NCI-H2196 treated with DMSO at 0.1 percent for 48 hours (cell line): ENCODE results near the gene S100A7A.
A peak's percentile ranks its signal among the peaks of the same experiment; 100 is the strongest.

Experiments
- DNase-seq: peaks from one replicate; lab custom pipeline; 2025; ENCODE audit not compliant: unreplicated experiment; lab: John Stamatoyannopoulos, UW

The S100A7A gene

DNA sequence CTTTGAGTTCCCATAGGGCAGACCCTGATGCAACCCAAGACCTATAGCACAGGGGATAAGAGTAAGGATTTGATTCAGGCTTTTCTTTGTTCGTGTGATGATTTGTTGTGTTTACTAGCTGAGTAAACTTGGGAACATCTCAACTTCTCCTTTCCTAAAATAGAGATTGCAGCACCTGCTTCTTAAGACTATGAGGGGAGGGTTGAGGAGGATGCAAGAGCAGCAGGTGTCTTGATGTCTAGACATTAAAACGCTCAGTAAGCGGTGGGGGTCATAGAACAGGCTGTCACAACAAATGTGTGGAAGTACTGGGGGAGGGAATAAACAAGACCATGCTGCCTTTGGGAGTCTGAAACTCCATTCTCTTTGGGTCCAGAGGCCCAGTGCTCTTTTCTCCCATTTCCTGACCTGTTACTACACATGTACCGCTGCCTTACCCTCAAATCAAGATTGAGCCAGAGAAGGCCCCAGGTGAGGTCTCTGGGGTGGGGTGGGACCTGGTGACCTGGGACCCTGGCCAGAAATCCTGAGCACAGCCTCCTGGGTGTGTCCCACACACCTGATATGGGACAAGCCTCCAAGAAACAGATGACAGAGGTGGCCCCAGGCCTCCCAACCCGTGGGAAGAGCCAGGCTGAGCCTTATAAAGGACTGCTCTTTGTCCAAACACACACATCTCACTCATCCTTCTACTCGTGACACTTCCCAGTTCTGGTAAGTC is at the start of gene S100A7A:
Gene S100A7A (plus strand): TSS at position 671 of the 721 bp plus-strand sequence. CDS start 1,563 bp downstream, outside the sequence.
- DNase-seq = no peak

- no peak for DNase-seq
Measured at GRCh38 chr1:153367090-153367489, 49.2 kb upstream of the S100A7A start.

GRCh38 chr1:153368495-153368894 is 47.8 kb upstream of the S100A7A start:
- DNase-seq = no peak

DNA sequence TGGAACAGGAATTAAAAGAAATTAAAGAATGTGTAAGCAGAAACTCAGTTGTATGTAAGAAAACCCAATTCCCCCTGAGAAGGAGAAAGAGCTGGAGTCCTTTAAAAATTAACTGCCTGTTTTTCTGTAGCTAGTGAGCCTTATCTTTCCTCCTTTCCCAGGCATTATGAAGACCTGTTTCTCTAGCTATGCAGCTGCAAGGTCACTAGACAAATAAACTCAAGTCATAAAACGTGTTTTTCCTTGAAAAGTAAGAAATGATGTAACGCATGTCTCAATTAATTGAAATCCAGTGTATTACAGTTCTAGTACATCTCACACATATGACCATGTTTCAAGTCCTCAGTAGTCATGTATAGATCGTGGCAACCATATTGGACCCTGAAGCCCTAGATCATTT is 46.2 kb upstream of the S100A7A start:
- no peak for DNase-seq

GRCh38 chr1:153371231-153371630 is 45.1 kb upstream of the S100A7A start:
- DNase-seq = no peak

DNA sequence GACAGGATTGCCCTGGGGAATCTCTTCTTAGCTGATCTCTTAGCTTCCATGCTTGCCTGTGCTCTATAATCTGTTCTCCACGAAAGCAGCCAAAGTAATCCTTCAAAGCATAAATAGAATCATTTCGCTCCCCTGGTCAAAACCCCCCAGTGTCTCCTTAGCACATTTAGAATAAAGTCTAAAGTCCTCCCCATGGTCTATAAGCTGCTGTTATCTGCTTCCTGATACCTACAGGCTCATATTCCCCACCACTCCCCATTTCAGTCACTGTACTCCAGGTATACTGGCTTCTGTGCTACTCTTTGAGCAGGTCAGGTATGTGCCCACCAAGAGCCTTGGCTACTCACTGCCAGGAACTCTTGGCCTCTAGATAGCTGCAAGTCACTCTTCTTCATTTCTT is 43.7 kb upstream of the S100A7A start:
- no peak for DNase-seq

DNA sequence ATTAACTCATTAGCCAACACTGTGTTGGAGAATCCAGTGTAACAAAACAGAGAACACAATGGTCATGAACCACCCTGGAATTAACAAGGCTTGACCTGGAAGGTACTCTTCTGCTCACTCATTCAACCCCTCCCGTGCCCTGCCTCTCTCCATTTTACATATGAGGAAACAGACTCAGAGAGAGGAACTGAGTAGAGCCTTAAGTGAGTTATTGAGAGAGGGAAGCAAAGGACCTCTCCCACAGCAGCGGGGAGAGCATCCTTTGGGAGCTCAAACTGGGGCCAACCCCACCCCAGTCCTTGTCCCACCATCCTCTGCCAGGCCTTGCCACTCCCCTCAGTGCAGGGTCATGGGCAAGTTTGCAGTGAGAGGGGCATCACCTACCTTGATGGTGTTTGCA is 42.2 kb upstream of the S100A7A start:
- DNase-seq = no peak

DNA sequence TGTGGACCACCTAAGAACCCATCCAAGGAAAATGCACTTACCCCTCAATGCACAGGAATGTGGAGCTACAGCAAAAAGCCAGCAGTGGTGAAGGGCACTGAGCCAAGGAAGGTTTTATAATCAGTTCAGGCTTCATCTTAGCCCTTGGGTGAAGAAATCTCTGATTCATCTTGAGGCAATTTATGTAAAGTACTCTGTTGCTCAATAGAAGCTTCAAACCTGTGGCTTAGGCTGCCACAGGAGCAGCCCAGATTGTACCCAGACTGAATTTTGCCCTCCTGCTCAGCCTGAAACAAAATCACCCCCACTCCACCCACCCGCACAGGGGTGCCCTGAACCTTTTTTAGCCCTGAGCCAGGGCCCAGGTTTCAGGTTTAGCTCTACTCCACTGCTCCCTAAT is 40.8 kb upstream of the S100A7A start, which contains the start of gene S100A12:
Gene S100A12 (minus strand): TSS at position 111 of the 400 bp plus-strand sequence. CDS start 1,029 bp downstream, outside the sequence.
- no peak for DNase-seq

GRCh38 chr1:153379591-153379990 is 36.7 kb upstream of the S100A7A start:
- no peak for DNase-seq

- DNase-seq = no peak
Measured at GRCh38 chr1:153380711-153381110, 35.6 kb upstream of the S100A7A start.

DNA sequence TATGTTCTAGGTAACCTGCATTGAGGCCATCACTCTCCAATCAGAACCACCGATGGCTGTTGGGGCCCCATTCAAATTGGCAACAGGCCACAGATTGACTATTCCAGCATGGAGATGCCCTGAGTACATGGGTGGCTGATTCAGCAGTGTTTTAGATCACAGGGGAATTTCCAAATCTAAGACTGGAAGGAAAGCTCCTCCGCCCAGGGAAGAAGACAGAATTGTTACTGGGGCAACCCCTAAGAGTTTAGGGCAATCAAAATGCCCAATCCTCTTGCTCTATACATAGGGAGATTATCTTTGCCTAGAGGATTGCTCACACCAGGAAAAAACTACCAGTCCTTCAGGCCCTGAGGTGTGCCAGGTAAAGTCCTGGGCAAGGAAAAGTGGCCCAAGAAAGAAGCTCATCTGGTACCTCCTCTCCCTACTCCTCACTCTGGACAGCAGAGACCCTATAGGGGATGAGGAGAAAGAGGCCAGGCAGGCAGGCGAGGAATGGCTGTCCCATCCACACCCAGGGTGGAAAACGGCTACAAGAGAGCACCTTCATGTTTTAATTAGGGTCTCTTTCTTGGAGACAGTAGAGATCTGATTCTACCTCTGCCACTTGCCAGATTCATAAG is 31.3 kb upstream of the S100A7A start:
- DNase-seq = no peak

- DNase-seq = no peak
Measured at GRCh38 chr1:153386500-153386901, 29.8 kb upstream of the S100A7A start.

GRCh38 chr1:153387001-153387400 is 29.3 kb upstream of the S100A7A start:
- no peak for DNase-seq

GRCh38 chr1:153387785-153388184 is 28.5 kb upstream of the S100A7A start:
- no peak for DNase-seq

DNA sequence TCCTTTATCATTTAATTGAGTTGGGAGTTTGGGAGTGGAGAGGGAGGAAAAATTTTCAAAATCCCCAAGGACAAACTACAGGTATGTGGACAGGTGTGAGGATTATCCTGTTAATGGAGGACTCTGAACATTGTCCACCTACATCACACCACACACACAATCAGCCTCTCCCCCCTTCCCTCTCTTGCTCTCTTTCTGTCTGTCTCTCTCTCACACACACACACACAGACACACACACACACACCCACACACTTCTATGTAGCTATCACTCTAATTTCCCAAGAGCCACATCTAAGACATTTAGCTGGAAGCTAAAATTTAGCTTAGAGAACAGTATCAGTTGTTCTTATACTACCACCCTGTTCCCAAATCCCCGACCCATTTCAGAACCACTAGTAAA is 26.9 kb upstream of the S100A7A start:
- no peak for DNase-seq

DNA sequence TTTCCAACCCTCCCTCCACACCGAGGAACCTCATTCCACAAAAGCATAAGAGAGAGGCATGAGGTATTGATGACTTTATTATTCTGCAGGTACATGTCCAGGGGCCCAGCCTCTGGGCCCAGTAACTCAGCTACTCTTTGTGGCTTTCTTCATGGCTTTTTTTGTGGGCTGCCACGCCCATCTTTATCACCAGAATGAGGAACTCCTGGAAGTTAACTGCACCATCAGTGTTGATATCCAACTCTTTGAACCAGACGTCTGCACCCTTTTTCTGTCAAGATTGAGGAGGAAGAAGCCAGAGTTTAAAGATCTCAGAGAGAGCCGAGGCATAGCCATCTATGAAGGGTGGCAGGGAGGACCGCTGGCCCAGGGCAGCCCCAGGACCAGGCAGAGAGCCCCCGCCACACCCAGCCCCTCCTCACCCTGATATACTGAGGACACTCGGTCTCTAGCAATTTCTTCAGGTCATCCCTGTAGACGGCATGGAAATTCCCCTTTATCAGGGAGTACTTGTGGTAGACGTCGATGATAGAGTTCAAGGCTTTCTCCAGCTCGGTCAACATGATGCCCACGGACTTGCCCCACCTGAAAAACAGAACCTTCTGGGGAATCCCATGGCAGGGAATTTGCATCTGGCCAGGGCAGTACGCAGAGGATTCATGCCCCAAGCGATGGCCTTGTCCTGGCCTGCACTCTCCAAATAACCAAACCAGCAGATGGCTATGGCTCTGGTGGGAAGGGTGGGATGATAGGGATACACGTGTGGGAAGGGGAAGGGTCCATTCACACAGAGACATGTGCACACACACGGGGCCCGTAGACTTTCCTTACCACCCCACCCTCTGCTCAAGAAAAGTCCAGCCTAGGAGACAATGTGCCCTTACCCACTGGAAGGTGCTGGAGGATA is 26.1 kb upstream of the S100A7A start:
- no peak for DNase-seq

DNA sequence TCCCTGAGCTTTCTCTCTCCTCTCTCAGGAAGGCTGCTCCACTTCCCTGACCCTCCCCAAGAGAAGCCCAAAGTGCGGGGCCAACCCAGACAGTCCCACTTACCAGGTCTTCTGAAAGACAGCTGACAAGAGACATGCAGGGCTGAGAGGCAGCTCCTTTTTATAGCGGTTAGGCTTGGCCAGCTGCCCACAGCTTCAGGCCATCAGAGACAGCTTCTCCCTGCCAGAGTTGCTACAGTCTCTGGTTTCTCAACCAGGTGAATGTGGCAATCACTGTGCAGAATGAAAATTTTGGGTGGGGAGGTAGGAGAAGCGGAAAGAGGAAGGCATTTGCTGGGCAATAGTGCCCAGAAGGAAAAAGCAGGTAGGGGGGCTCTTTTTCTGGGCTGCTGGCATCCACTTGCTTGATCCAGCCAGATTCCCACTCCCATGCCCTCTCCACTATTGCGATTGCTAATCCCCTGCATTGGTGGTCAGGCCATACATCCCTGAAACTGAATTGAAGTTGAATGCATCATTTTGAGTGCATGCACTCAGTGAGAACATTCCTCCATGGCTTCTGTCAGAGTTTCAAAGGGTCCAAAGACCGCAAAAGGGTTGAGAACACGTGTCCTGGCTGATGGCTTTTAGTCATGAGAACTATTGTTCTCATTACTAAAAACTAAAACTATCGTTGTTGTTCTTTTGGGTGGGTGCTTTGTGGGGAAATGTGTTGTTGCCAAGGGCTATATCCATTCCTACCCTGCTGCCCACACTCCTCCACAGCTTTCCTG is 25.2 kb upstream of the S100A7A start, which contains the start of gene S100A8:
Gene S100A8 (minus strand): TSS at position 136 of the 773 bp plus-strand sequence. CDS start 538 bp downstream, outside the sequence.
- peak; percentile 14 for DNase-seq

- no peak for DNase-seq
Measured at GRCh38 chr1:153392258-153392657, 24.1 kb upstream of the S100A7A start.

- DNase-seq = no peak
Measured at GRCh38 chr1:153392822-153393221, 23.5 kb upstream of the S100A7A start.

- no peak for DNase-seq
Measured at GRCh38 chr1:153393926-153394325, 22.4 kb upstream of the S100A7A start.

- no peak for DNase-seq
Measured at GRCh38 chr1:153394391-153394790, 21.9 kb upstream of the S100A7A start.
